GM19099 (cell line): ENCODE data around the gene SMAP1.

ENCODE experiments used
- POLR2A ChIP-seq: IDR thresholded peaks from 3 replicates; pipeline ENCODE4 v1.6.1; 2011; ENCODE audit warnings: low read depth; ENCODE audit not compliant: insufficient read length; ENCODE audit errors: extremely low read depth

SMAP1 gene

GRCh38 chr6:70839286-70840266 lies 171.9 kb downstream of the SMAP1 start:
- no peak for TF ChIP-seq POLR2A

DNA sequence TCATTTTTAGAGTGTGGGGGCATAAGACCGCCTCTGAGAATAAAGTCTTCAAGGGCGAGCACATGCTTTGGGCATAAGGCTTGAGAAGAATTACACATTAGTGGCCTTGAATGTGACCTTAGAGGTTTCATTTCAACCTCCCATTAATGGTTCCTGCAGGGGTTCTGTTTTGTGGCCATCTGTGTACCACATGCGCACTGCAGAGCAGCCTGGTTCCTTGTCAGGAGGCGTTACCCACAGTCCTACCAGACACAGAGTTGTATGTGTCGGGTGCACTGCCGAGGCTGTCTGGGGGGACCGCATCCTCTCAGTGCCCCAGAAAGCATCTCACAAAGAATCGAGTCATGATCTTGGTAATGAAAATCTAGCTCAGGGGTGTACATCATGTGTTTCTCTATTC lies 173.4 kb downstream of the SMAP1 start:
- no peak for TF ChIP-seq POLR2A

DNA sequence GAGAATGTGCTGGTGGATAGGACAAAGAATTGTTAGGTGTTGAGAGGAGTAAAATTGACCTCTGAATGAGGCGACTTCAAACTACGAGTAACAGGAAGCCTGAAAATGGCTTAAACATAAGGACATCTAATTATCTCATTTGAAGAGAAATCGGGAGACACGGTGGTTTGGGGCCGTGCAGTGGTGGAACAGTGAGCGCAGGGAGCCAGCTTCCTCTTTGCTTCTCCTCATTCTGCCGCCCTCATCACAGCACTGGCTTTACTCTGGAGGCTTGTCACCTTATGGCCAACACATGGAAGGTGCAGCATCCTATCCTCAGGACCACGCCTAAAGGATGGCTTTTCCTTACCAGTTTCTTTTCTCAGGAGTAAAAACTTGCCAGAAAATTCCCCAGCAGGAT lies 174.9 kb downstream of the SMAP1 start:
- TF ChIP-seq POLR2A, result no peak

DNA sequence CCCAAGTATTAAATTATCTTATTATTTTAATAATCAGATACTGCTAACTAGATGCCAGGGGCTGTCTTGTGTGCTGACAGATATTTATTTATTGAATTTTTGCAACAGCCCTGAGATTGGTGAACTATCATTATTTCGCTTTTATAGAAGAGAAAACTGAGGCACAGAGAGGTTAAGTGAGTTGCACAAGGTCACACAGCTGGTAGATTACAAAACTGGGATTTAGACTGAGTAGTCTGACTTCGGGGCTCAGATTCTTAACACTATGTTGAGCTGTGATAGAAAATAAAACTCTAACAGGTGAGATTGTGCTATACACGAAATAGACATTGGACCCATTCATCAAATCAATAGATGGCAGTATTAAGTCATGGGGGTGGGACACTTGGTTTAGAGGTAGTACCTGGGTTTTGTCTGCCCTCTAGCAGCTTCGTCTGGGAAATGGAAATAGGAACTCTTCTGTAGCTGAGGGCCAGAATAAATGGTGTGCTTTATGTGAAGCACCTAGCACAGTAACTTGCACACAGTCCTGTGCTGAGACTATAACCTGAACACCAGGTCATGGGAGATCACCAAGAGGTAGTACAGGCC lies 175.7 kb downstream of the SMAP1 start:
- TF ChIP-seq POLR2A, result no peak

DNA sequence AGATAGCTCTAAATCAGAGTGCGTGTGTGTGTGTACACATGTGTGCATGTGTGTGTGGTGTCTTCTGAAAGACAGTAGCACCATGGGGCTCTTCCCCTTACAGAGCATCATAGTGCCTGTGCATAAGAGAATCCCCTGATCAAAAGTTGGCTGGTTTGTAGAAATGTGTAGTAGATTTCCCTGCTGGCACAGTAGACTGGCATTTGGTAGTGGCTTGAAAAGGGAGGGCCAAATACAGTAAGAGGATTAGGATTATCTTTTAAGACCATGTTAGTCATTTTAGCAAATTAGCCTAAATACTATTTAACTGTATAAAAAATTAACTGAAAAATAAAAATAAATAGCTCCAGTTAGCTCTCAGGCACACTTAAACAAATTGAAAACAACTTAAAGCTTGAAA lies 176.6 kb downstream of the SMAP1 start:
- no peak for TF ChIP-seq POLR2A

DNA sequence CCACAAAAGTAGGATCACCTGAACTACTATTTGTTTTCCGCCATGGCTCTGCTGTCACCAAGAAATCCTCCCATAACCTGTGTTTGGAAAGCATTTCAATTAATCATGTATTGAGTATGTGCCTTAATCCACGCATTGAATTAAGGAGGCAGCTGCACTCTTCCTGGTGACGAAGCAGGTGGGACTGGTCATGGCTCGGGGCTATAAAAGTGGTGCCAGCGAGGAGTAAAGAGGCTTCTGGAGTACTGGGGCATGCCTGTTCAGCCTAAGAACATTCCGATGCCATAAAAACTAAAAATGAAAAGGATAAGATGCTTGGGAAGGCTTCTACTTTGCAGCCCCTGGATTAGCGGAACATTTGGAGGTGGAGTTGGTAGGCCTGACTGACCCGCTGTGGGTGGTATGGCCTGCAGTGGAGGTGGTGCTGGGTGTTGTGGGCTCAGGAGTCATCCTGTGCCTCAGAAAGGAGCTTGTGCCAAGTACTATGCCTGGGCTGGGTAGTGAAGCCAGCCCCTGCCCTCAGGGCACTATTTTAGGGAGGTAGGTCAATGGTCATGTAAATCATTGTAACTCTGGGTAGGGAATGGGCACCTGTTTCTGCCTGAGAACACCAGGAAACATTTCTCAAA lies 178.6 kb downstream of the SMAP1 start:
- TF ChIP-seq POLR2A, result no peak

- TF ChIP-seq POLR2A, result no peak
These were observed 179.7 kb downstream of the SMAP1 start for GRCh38 chr6:70847106-70848084.

DNA sequence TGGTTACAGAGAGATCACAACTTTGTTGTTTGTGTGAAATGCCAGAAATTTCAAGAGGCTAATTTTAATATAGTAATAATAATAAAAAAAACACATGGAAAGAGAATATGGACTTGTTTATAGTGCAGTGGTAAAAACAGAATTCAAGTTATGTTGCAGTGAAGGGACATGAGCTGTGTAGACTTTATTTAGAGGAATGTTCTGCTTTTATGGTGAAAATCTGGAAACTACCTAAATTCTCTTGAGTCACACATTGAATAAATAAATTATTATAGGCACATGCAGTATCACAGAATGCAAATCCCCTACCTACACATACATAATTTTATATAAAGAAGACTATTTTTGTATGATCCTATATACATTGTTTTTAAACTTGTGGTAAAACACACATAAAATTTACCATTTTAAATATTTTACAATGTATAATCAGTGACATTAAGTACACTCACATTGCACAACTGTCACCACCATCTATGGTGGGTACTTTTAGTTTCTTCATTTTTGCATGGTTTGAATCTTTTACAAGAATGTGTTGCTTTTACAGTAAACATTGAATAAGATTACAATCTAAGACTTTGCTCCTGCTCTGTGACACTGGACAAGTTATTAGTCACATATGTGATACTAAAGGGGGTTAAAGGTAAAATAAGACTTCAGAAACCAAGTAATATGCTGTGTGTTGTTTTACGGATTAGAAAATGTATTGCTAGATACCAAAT lies 181.8 kb downstream of the SMAP1 start:
- TF ChIP-seq POLR2A, result no peak

- no peak for TF ChIP-seq POLR2A
These were observed 185.1 kb downstream of the SMAP1 start for GRCh38 chr6:70852667-70853246.

DNA sequence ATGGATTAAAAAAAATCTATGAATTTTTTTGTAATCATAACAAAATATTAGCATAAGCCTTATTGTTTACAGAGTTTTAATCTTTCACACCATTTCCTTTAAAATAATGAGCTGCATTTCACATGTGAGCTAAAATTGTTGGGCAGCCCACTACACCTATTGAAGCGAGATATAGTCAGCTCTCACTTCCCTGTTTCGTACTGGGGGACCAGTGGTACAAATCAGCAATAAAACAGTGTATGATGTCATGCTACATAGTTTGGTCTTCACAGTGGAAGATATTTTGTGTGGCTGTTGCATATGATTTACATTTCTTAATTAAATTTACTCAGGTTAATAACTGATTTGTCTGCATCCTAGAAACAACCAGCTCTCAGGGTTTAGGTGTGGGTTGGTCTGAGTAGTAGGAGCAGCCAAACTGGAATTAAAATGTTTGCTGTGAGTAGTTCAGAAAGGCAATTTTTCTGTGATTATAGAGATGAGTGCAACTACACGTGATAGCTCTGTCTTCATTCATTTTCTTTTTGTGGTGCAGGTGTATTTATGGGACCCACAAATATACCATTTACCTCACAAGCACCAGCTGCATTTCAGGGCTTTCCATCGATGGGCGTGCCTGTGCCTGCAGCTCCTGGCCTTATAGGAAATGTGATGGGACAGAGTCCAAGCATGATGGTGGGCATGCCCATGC lies 189.8 kb downstream of the SMAP1 start:
- no peak for TF ChIP-seq POLR2A

DNA sequence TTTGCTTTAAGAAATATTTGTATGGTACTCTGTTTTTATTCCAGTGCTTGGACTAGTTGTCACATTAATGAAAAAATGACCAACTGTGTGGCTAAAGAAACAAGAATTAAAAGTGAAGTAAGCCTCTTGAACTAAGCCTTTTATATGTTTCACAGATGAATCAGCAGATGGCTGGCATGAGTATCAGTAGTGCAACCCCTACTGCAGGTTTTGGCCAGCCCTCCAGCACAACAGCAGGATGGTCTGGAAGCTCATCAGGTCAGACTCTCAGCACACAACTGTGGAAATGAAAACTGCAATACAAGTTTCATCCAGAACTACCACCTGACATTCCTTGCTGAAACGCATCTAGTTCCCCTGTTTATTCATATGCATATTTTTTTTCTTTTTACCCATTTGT lies 192.4 kb downstream of the SMAP1 start:
- no peak for TF ChIP-seq POLR2A

DNA sequence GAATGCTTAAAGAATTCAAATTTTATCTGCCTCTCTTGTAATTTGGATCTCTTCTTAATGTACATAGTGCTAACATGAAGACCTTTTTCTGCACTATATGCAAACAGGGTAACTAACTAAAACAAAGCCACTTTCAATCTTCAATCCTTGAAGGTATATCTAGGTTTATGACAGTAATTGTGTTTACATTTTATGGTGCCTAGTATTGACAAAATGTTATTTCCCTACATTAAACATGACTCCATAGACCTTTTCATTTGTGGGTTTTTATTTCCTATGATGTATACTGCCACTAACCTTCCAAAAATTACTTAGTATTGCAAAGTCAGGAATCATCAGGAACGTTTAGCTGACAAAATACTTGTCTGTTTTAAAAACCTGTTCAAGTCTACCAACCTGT lies 193.2 kb downstream of the SMAP1 start:
- TF ChIP-seq POLR2A, result no peak

- TF ChIP-seq POLR2A, result no peak
These were observed 195.7 kb downstream of the SMAP1 start for GRCh38 chr6:70863343-70863742.
